ENCODE results near the gene SLIT3.

GRCh38 chr5:168967882-168968620 is 332.9 kb downstream of the SLIT3 start:
- TF ChIP-seq POLR2AphosphoS5 (IDR thresholded peaks at IDR 0.05; ENCODE audit: low read depth, low read length) (no peak), POLR2A (IDR thresholded peaks at IDR 0.05; ENCODE audit: low read depth, low read length) (no peak), TAF1 (IDR thresholded peaks at IDR 0.05; ENCODE audit: low read depth, low read length) (no peak), SPI1 (IDR thresholded peaks at IDR 0.05; ENCODE audit: low read depth, low read length) (no peak), POU2F2 (IDR thresholded peaks at IDR 0.05; ENCODE audit: low read depth, low read length) (no peak)

Data from GM12891 (cell line).